GM12878 (cell line): ENCODE measurements around the gene FAM3B. TPM values are rescaled to one million over a fixed set of nuclear protein-coding genes. Genes with fewer than 3 reads are reported as not detected.

Experiments used
- ATAC-seq: fragments of 200-7000 bp; cut with Tn5 transposase; 3 replicates; pipeline ENCODE4 v1.9.1; 2020; ENCODE audit warnings: mild to moderate bottlenecking, moderate library complexity
- BruUV-seq: library from RNA; stranded (reverse); fragments of 400-500 nt; replicated peaks from 2 replicates; lab custom pipeline; 2021; lab: Mats Ljungman, UMichigan
- CTCF ChIA-PET: fragments of 300-600 bp; sonication (Branson Sonifier 250); formaldehyde crosslinking; extraction: SDS; loops from one replicate; lab custom pipeline; 2021; ENCODE audit warnings: inconsistent platforms; lab: Yijun Ruan, JAX
- POLR2A ChIA-PET: fragments of 350-600 bp; formaldehyde crosslinking; extraction: SDS; loops from one replicate; lab custom pipeline; 2021; ENCODE audit warnings: inconsistent platforms; lab: Charles Lee
- RAD21 ChIA-PET: fragments of 300-600 bp; sonication (Branson Sonifier 250); formaldehyde crosslinking; loops from one replicate; lab custom pipeline; 2023; ENCODE audit warnings: antibody characterized with exemption; ENCODE audit not compliant: unreplicated experiment; lab: Charles Lee
- SMC1A ChIA-PET: fragments of 300-600 bp; sonication (Branson Sonifier 250); formaldehyde crosslinking; loops from one replicate; lab custom pipeline; 2023; ENCODE audit not compliant: unreplicated experiment, uncharacterized antibody; lab: Charles Lee
- DNase-seq: peaks from one replicate; pipeline ENCODE4 v3.0.0-alpha.2; 2011; ENCODE audit warnings: low read depth, low spot score
- FAIRE-seq: peaks from 3 replicates; lab custom pipeline; 2011; peaks lifted over from hg19 to GRCh38; lab: Jason Lieb, UNC
- H2AFZ ChIP-seq: 2 replicates; pipeline ENCODE4 v1.6.0; 2011; ENCODE audit warnings: low read depth, low read length, control low read depth; ENCODE audit not compliant: control insufficient read depth
- H3K27ac ChIP-seq: 2 replicates; pipeline ENCODE4 v1.5.1; 2011; ENCODE audit warnings: control low read depth; ENCODE audit not compliant: control insufficient read depth, insufficient read depth
- H3K27me3 ChIP-seq, 2 experiments: replicated peaks in 1 of 2; 2 replicates each; pipeline versions ENCODE4 v1.6.0 to v1.6.1; 2011; ENCODE audit warnings: low read length in 1 of 2; ENCODE audit not compliant: control insufficient read depth in 2 of 2, insufficient read depth in 2 of 2
- H3K36me3 ChIP-seq, 2 experiments: 2 replicates each; pipeline ENCODE4 v1.5.1; 2011; ENCODE audit warnings: low read length in 1 of 2; ENCODE audit not compliant: control insufficient read depth in 2 of 2, insufficient read depth in 2 of 2
- H3K4me1 ChIP-seq: 2 replicates; pipeline ENCODE4 v1.6.1; 2011; ENCODE audit warnings: mild to moderate bottlenecking, low read length, moderate library complexity, mixed read lengths; ENCODE audit not compliant: control insufficient read depth, insufficient read depth
- H3K4me2 ChIP-seq: 2 replicates; pipeline ENCODE4 v1.6.0; 2011; ENCODE audit warnings: control low read depth; ENCODE audit not compliant: control insufficient read depth, insufficient read depth
- H3K4me3 ChIP-seq: fragments of 200-600 bp; sonication (generic); 2 replicates; pipeline ENCODE4 v1.5.1; 2016
- H3K79me2 ChIP-seq: 2 replicates; pipeline ENCODE4 v1.6.0; 2011; ENCODE audit warnings: low read length; ENCODE audit not compliant: control insufficient read depth, insufficient read depth
- H3K9ac ChIP-seq: 2 replicates; pipeline ENCODE4 v1.8.0; 2011; ENCODE audit warnings: low read length, control low read depth, mixed read lengths; ENCODE audit not compliant: control insufficient read depth, insufficient read depth
- H3K9me3 ChIP-seq: replicated peaks from 3 replicates; pipeline ENCODE4 v1.5.1; 2011; ENCODE audit warnings: mild to moderate bottlenecking, low read length; ENCODE audit not compliant: control insufficient read depth, insufficient read depth
- H4K20me1 ChIP-seq: 2 replicates; pipeline ENCODE4 v1.6.0; 2011; ENCODE audit not compliant: control insufficient read depth, insufficient read depth
- BACH1 ChIP-seq: fragments of 450-650 bp; IDR thresholded peaks from 2 replicates; pipeline ENCODE4 v1.6.1; 2017; ENCODE audit warnings: mild to moderate bottlenecking, borderline replicate concordance
- BCL11A ChIP-seq: IDR thresholded peaks from 2 replicates; pipeline ENCODE4 v1.6.1; 2011; ENCODE audit warnings: low read depth, low read length
- FOS ChIP-seq: IDR thresholded peaks from 3 replicates; pipeline ENCODE4 v1.6.1; 2011; ENCODE audit warnings: borderline replicate concordance; ENCODE audit not compliant: insufficient read length; ENCODE audit errors: extremely low read depth
- IKZF1 ChIP-seq: fragments of 450-650 bp; conservative IDR thresholded peaks from 2 replicates; pipeline ENCODE4 v1.6.1; 2017; ENCODE audit warnings: antibody characterized with exemption, mild to moderate bottlenecking
- JUND ChIP-seq: IDR thresholded peaks from 2 replicates; pipeline ENCODE4 v1.6.1; 2012; ENCODE audit warnings: low read depth, mild to moderate bottlenecking, low read length, improper control_type of control experiment, moderate library complexity
- PML ChIP-seq: IDR thresholded peaks from 2 replicates; pipeline ENCODE4 v1.6.1; 2012; ENCODE audit warnings: low read length, inconsistent platforms
- RBBP5 ChIP-seq: fragments of 200-600 bp; sonication (generic); conservative IDR thresholded peaks from 2 replicates; pipeline ENCODE4 v1.6.1; 2016
- RUNX3 ChIP-seq: IDR thresholded peaks from 2 replicates; pipeline ENCODE4 v1.6.1; 2012; ENCODE audit warnings: low read length, inconsistent platforms
- STAT3 ChIP-seq: IDR thresholded peaks from 2 replicates; pipeline ENCODE4 v1.6.1; 2011; ENCODE audit warnings: low read depth, low read length, improper control_type of control experiment
- TARDBP ChIP-seq: IDR thresholded peaks from 2 replicates; pipeline ENCODE4 v1.6.1; 2016; ENCODE audit warnings: borderline replicate concordance
- TBL1XR1 ChIP-seq: IDR thresholded peaks from 2 replicates; pipeline ENCODE4 v1.6.1; 2012; ENCODE audit warnings: low read depth, low read length, improper control_type of control experiment
- TCF12 ChIP-seq: IDR thresholded peaks from 2 replicates; pipeline ENCODE4 v1.6.1; 2011; ENCODE audit warnings: low read depth, mild to moderate bottlenecking, low read length
- ZBED1 ChIP-seq: IDR thresholded peaks from 2 replicates; pipeline ENCODE4 v1.6.1; 2016; ENCODE audit warnings: borderline replicate concordance
- ZNF24 ChIP-seq: fragments of 450-650 bp; IDR thresholded peaks from 2 replicates; pipeline ENCODE4 v1.6.1; 2017; ENCODE audit warnings: antibody characterized with exemption, mild to moderate bottlenecking
- WGBS: methylation state at CpG from one replicate; pipeline ENCODE4 v1.1.6; 2016; ENCODE audit warnings: low lambda C conversion rate; ENCODE audit not compliant: insufficient replicate concordance, insufficient coverage; ENCODE audit errors: missing lambda C conversion rate; 5-methylcytosine and 5-hydroxymethylcytosine counted together
- in situ Hi-C: fragments of 300-500 bp; cut with MboI; formaldehyde crosslinking; loops from 9 replicates; pipeline ENCODE4 v1.14.3; 2018; ENCODE audit warnings: mixed read lengths
- intact Hi-C: fragments of 100-400 bp; cut with micrococcal nuclease; formaldehyde crosslinking; loops from one replicate; pipeline ENCODE4 v1.14.2; 2022; ENCODE audit not compliant: unreplicated experiment
- polyA plus RNA-seq, 11 experiments: library from polyadenylated mRNA; depleted of rRNA in 4 of 11; unstranded in 6 of 11; stranded (reverse) in 5 of 11; fragments of >200 nt; fragmentation: Nextera tagmentation in 4 of 11; fragmentation: Illumina TruSeq in 1 of 11; extraction: Ambion mirVana in 4 of 11; extraction: Trizol in 1 of 11; gene quantifications; 1 replicate in 1 of 11; 2 replicates in 10 of 11; pipeline versions ENCODE4 v1.2.1 to v1.2.3, GENCODE V29; 2011 to 2016; ENCODE audit warnings: inconsistent platforms in 2 of 11, missing spikeins in 2 of 11, low read depth in 1 of 11
- total RNA-seq, 4 experiments: library from RNA; depleted of rRNA in 3 of 4; stranded (reverse); fragments of >200 nt in 3 of 4; fragmentation: Illumina TruSeq in 1 of 4; extraction: Trizol in 1 of 4; gene quantifications; 2 replicates each; pipeline versions ENCODE4 v1.2.1 to v1.2.3, GENCODE V29; 2013 to 2021
- TF ChIP-seq, protein P1 (sequence below): IDR thresholded peaks from 2 replicates; pipeline ENCODE4 v1.6.1; 2012; ENCODE audit warnings: low read depth, low read length, improper control_type of control experiment
- TF ChIP-seq, protein P2 (sequence below): fragments of 450-650 bp; formaldehyde crosslinking; IDR thresholded peaks from 2 replicates; pipeline ENCODE4 v1.5.0; 2022; ENCODE audit warnings: mild to moderate bottlenecking, missing genetic modification characterization
- TF ChIP-seq, protein P3 (sequence below): fragments of 450-650 bp; IDR thresholded peaks from 2 replicates; pipeline ENCODE4 v1.6.1; 2017; ENCODE audit warnings: low read depth, mild to moderate bottlenecking, moderate library complexity

The FAM3B gene
- total and polyA plus RNA-seq, 10 of the 15 experiments (the other 5 are each of a cell fraction or from before 2014, with no cell fraction given): 0.12 TPM; not detected in 9

DNA sequence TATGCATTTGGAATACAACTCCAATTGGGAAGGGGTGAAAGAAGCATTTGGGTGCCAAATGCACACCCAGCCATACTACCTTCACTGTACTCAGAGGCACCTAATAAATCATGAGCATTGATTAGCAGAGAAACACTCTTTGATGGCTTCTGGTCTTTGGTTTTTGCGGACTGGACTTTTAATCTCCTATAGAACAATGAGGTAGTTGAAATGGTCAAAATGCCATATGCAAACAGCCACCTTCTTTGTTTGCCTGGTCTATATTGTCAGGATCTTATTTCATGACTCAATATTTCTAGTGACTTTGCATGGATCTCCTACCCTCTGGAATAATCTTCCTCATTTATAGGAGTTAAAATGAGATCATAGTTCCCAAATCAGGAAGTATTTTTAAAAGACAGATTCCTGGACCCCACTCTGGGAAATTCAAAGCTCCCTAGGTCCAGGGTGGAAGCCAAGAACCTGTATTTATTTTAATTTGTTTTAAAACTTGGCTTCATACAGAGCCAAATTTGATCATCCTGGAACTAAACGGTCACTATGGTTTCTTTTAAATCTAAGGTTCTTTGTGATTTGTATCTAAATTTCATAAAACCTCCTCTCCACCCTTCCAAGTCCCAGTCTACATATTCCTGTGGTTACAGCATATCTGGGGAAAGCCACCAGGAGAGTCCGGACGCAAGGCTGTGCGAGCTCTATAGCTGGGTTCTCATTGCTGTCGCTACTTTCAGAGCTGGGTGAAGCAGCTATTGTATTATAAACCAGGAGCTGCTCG lies 8.7 kb downstream of the FAM3B start (continued):
- TF ChIP-seq JUND: no peak
- no peak for TF ChIP-seq TARDBP
- no peak for TF ChIP-seq STAT3
- TF ChIP-seq TCF12: no peak
- TF ChIP-seq FOS: no peak
- no peak for TF ChIP-seq IKZF1
- no peak for TF ChIP-seq BCL11A
- TF ChIP-seq ZBED1: no peak
- no peak for TF ChIP-seq ZNF24

DNA sequence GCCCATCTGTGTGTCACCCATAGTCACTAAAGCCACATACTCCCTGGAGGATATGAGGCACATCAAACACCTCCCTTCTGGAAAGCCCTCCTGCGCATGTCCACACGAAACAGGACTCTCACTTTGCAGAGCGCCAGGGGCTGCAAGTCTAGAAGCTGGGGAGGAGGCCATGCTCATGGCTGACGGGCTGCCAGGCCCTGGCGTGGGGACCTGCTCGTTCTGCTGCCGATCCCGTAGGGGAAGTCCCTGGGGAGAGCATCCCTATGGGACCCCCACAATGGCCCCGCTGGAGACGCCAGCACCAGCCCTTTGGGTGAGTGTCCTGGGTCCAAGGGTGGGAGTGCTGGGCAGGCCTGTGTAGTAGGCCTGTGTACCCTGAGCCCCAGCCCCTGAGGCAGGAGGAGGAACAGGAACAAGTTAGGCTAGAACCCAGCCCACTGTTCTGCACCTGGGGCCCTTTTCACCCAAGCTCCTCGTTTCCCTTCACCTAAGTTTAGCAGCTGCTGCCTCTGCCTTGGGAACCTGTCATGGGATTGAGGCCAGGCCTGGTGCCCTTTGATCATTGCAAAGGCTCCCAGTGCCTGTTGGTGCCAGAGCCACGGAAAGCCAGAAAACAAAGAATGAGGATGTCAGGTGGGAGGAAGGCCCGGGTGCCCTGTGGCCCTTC lies 9.9 kb downstream of the FAM3B start:
- ChIA-PET POLR2A (no interaction called here), SMC1A (interaction anchor here (1.3 to 1.7 kb wide), 2 partner anchors 41 to 43 kb away, joined by 4 read pairs; no protein-coding TSS in a partner anchor), RAD21 (no interaction called here), CTCF (no interaction called here)
- FAIRE-seq: no peak
- Histone ChIP-seq H2AFZ (no peak overlapping the region), H3K36me3 (no peaks in the 10 kb centered on the region), H3K9ac (no peak overlapping the region), H3K79me2 (no peaks in the 10 kb centered on the region), H3K4me2 (no peak overlapping the region), H3K4me3 (no peak overlapping the region), H3K27me3 (no peaks in the 10 kb centered on the region; a peak in 1 of 4 replicates), H3K27ac (no peak overlapping the region), H3K4me1 (no peaks in the 10 kb centered on the region), H3K9me3 (no peaks in the 10 kb centered on the region), H4K20me1 (no peaks in the 10 kb centered on the region; the same call in 1 of the 2 replicates)
- in situ Hi-C loops: no loop called here
- WGBS: 21% methylated on average over 13 of the region's 13 CpGs
- no peak for ATAC-seq
- BruUV-seq: no TSS peak
- no peak for DNase-seq
- intact Hi-C loops: no loop called here
- TF ChIP-seq RUNX3 (no peak), RBBP5 (no peak), TBL1XR1 (no peak), BACH1 (no peak), PML (no peak)
- TF ChIP-seq, protein P1, sequence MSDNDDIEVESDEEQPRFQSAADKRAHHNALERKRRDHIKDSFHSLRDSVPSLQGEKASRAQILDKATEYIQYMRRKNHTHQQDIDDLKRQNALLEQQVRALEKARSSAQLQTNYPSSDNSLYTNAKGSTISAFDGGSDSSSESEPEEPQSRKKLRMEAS: no peak
- TF ChIP-seq, protein P2, sequence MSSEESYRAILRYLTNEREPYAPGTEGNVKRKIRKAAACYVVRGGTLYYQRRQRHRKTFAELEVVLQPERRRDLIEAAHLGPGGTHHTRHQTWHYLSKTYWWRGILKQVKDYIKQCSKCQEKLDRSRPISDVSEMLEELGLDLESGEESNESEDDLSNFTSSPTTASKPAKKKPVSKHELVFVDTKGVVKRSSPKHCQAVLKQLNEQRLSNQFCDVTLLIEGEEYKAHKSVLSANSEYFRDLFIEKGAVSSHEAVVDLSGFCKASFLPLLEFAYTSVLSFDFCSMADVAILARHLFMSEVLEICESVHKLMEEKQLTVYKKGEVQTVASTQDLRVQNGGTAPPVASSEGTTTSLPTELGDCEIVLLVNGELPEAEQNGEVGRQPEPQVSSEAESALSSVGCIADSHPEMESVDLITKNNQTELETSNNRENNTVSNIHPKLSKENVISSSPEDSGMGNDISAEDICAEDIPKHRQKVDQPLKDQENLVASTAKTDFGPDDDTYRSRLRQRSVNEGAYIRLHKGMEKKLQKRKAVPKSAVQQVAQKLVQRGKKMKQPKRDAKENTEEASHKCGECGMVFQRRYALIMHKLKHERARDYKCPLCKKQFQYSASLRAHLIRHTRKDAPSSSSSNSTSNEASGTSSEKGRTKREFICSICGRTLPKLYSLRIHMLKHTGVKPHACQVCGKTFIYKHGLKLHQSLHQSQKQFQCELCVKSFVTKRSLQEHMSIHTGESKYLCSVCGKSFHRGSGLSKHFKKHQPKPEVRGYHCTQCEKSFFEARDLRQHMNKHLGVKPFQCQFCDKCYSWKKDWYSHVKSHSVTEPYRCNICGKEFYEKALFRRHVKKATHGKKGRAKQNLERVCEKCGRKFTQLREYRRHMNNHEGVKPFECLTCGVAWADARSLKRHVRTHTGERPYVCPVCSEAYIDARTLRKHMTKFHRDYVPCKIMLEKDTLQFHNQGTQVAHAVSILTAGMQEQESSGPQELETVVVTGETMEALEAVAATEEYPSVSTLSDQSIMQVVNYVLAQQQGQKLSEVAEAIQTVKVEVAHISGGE (CRISPR knock-in tag): no peak
- TF ChIP-seq, protein P3, sequence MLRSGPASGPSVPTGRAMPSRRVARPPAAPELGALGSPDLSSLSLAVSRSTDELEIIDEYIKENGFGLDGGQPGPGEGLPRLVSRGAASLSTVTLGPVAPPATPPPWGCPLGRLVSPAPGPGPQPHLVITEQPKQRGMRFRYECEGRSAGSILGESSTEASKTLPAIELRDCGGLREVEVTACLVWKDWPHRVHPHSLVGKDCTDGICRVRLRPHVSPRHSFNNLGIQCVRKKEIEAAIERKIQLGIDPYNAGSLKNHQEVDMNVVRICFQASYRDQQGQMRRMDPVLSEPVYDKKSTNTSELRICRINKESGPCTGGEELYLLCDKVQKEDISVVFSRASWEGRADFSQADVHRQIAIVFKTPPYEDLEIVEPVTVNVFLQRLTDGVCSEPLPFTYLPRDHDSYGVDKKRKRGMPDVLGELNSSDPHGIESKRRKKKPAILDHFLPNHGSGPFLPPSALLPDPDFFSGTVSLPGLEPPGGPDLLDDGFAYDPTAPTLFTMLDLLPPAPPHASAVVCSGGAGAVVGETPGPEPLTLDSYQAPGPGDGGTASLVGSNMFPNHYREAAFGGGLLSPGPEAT: no peak
